ENCODE measurements around the gene LRCH4.
A peak's percentile ranks its signal among the peaks of the same experiment; 100 is the strongest.

Gene LRCH4

GRCh38 chr7:100563809-100564400, 22.0 kb downstream of the LRCH4 start:
- DNase-seq (ENCODE audit: extremely low read depth, low read depth): peak; percentile 41
- TF ChIP-seq CTCF (IDR thresholded peaks at IDR 0.05; ENCODE audit: low read depth, low read length): peak; percentile 96

GRCh38 chr7:100563100-100563564, 22.8 kb downstream of the LRCH4 start:
- no peak for TF ChIP-seq CTCF (IDR thresholded peaks at IDR 0.05; ENCODE audit: low read depth, low read length)
- DNase-seq (ENCODE audit: extremely low read depth, low read depth): no peak

- TF ChIP-seq CTCF (IDR thresholded peaks at IDR 0.05; ENCODE audit: low read depth, low read length): no peak
- DNase-seq (ENCODE audit: extremely low read depth, low read depth): no peak
These were observed 23.5 kb downstream of the LRCH4 start for GRCh38 chr7:100562195-100563099.

GRCh38 chr7:100561491-100562194, 24.3 kb downstream of the LRCH4 start:
- no peak for DNase-seq (ENCODE audit: extremely low read depth, low read depth)
- TF ChIP-seq CTCF (IDR thresholded peaks at IDR 0.05; ENCODE audit: low read depth, low read length): no peak

GRCh38 chr7:100559127-100559526, 26.8 kb downstream of the LRCH4 start:
- DNase-seq (ENCODE audit: extremely low read depth, low read depth): no peak
- TF ChIP-seq CTCF (IDR thresholded peaks at IDR 0.05; ENCODE audit: low read depth, low read length): no peak

- peak; percentile 27 for DNase-seq (ENCODE audit: extremely low read depth, low read depth)
- TF ChIP-seq CTCF (IDR thresholded peaks at IDR 0.05; ENCODE audit: low read depth, low read length): no peak
These were observed 29.4 kb downstream of the LRCH4 start for GRCh38 chr7:100556541-100556940.

Measured in AG09319 (cell line).